ENCODE results near the gene WDPCP. TPM values are rescaled to one million over a fixed set of nuclear protein-coding genes. Genes with fewer than 3 reads are reported as not detected.

WDPCP gene
- total and polyA plus RNA-seq, 2 of the 13 experiments (the other 11 are each of a cell fraction or from before 2014, with no cell fraction given) = 2.9 to 5.2 TPM

GRCh38 chr2:63424329-63425078 is 163.8 kb downstream of the WDPCP start:
- no peak overlapping the region for H3K4me3 ChIP-seq (replicated peaks in 1 of 3; ENCODE audit: insufficient read depth in 1 of 3, low read depth in 2 of 3, low read length in 3 of 3)
- FAIRE-seq (no peak), ATAC-seq (peak; percentile 90), DNase-seq (ENCODE audit: low spot score) (peak; percentile 62)
- CTCF ChIA-PET (ENCODE audit: low intra/inter-chr PET ratio, low total read pairs) = interaction anchor here (1.9 kb wide), 1 partner anchor 345 kb away, joined by 8 read pairs; no protein-coding TSS in a partner anchor
- H3K27ac ChIP-seq (ENCODE audit: extremely low read length, insufficient read depth, low read length) = no peak overlapping the region
- H4K20me1 ChIP-seq (ENCODE audit: insufficient read depth, low read length) = no peaks in the 10 kb centered on the region
- H3K4me1 ChIP-seq (ENCODE audit: insufficient read depth, low read length) = no peaks in the 10 kb centered on the region
- in situ Hi-C loops (cut with HindIII; ENCODE audit: extremely low pct_ligation_motif_present, low pct_unique_long_range_greater_than_20kb) (no loop called here), intact Hi-C loops (cut with micrococcal nuclease; ENCODE audit: unreplicated experiment) (no loop called here)
- no peak overlapping the region for H3K9ac ChIP-seq (ENCODE audit: insufficient read depth, low read depth, low read length)
- H3K79me2 ChIP-seq (ENCODE audit: insufficient read depth, low read length) = no peaks in the 10 kb centered on the region
- H3K4me2 ChIP-seq (ENCODE audit: low read depth, low read length) = no peak overlapping the region
- H3K9me3 ChIP-seq (ENCODE audit: low read length) = peaks cover 10% of the 10 kb centered on the region
- H3K27me3 ChIP-seq (ENCODE audit: control insufficient read depth in 1 of 2, insufficient read depth in 2 of 2, low read length in 2 of 2) = no peaks in the 10 kb centered on the region
- BruUV-seq (replicated peaks) = no TSS peak
- no peaks in the 10 kb centered on the region for H3K36me3 ChIP-seq (replicated peaks in 1 of 2; ENCODE audit: control insufficient read depth in 1 of 2, insufficient read depth in 2 of 2, low read length in 2 of 2)
- no peak overlapping the region for H2AFZ ChIP-seq (ENCODE audit: low read length)
- POLR2A ChIA-PET = no interaction called here
- WGBS (ENCODE audit: low lambda C conversion rate) = 81% methylated on average over 15 of the region's 15 CpGs
- TF ChIP-seq MNT (IDR thresholded peaks at IDR 0.05) (peak; percentile 46; the same call in 1 of the 2 replicates), HNRNPK (IDR thresholded peaks at IDR 0.05; ENCODE audit: low read depth, low read length, poor library complexity, severe bottlenecking) (no peak), HNF4G (IDR thresholded peaks at IDR 0.05; ENCODE audit: borderline replicate concordance, low read depth, low read length) (no peak), HNF4G (CRISPR knock-in tag; IDR thresholded peaks at IDR 0.05; ENCODE audit: borderline replicate concordance, low read depth) (no peak), PRDM4 (CRISPR knock-in tag; IDR thresholded peaks at IDR 0.05; ENCODE audit: borderline replicate concordance) (no peak), ZBTB20 (CRISPR knock-in tag; IDR thresholded peaks at IDR 0.05; ENCODE audit: borderline replicate concordance, low read depth) (no peak), ARHGAP35 (CRISPR knock-in tag; IDR thresholded peaks at IDR 0.05; ENCODE audit: borderline replicate concordance) (no peak), ERF (CRISPR knock-in tag; IDR thresholded peaks at IDR 0.05) (no peak), ZBTB1 (CRISPR knock-in tag; IDR thresholded peaks at IDR 0.05; ENCODE audit: borderline replicate concordance) (no peak), HDAC6 (IDR thresholded peaks at IDR 0.05; ENCODE audit: low read depth, low read length) (no peak), HOMEZ (CRISPR knock-in tag; IDR thresholded peaks at IDR 0.05; ENCODE audit: low read depth) (peak; percentile 46; the same call in 1 of the 2 replicates), MBD4 (IDR thresholded peaks at IDR 0.05; ENCODE audit: borderline replicate concordance, low read length) (no peak), ZBTB7A (CRISPR knock-in tag; IDR thresholded peaks at IDR 0.05) (peak; percentile 56; the same call in 1 of the 2 replicates), ZNF30 (CRISPR knock-in tag; IDR thresholded peaks at IDR 0.05) (no peak), ZNF816 (CRISPR knock-in tag; IDR thresholded peaks at IDR 0.05; ENCODE audit: borderline replicate concordance) (no peak), ZNF451 (CRISPR knock-in tag; IDR thresholded peaks at IDR 0.05) (no peak), ZNF503 (CRISPR knock-in tag; IDR thresholded peaks at IDR 0.05) (no peak)

All from HepG2 (cell line).